GM23248 (cell line): ENCODE data around the gene C22orf39.

Experiments
- EZH2 ChIP-seq: fragments of 200-600 bp; sonication (generic); IDR thresholded peaks from 2 replicates; pipeline ENCODE4 v1.6.1; 2018; ENCODE audit warnings: antibody characterized with exemption, mild to moderate bottlenecking; ENCODE audit not compliant: insufficient read depth, poor library complexity, severe bottlenecking
- EZH2phosphoT487 ChIP-seq: fragments of 200-600 bp; sonication (generic); IDR thresholded peaks from 2 replicates; pipeline ENCODE4 v1.6.1; 2018; ENCODE audit warnings: antibody characterized with exemption, moderate library complexity, mild to moderate bottlenecking, low read depth; ENCODE audit not compliant: insufficient read depth

GRCh38 chr22:19446603-19447329 lies 745 bp downstream of the C22orf39 start:
- TF ChIP-seq EZH2phosphoT487, result no peak
- no peak for TF ChIP-seq EZH2
